ENCODE data around the gene KCNJ13.
"Not testable (repeated sequence)": the region's sequence is repeated elsewhere in the genome, so short reads cannot be mapped to it uniquely, and the experiment has no call there.

The KCNJ13 gene

DNA sequence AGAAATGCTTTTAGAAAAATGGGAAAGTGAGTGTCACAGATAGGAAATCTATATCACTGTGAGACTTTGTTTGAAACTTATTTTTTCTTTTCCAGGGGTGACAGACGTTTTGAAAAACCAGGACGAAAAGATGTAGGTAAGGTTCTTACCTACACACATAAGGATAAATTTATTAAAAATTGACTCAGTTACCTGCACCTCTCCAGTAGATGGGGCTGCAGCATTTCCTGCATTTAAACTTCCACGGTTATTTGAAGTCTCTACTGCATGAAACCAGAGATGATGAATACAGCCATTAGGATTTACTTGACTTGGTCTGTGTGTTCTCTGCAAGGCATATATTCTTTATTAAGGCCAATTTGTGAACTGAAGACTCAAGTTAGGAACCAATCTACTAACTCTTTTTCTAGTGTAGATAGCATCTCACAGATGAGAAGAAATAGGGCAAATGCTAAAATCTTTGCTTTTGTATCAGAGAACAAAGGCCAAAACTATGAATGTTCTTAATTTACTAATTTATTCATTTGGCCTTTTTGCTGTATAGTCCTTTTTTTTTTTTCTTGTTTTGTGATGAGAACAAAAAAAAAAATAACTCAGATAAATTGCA lies 15.0 kb downstream of the KCNJ13 start:
- DNase-seq, result peak; percentile 17 to 65

DNA sequence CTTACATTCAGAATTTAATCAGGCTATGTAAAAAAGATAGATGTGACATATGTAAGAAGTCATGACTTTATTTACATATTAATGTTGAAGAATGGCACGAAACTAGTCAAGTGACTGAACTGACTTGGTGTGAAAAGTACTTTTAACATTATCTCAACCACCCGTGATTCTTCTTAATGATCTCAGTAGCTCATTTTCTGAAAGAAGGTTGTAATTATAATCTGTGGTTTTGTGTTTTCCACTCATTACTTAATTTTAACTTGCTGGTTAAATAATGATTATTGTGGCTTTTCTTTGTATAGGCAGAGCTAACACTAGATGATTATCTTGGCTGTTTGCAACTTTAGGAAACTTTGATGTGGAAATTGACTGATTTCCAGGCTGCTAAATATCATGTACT lies 18.5 kb downstream of the KCNJ13 start:
- DNase-seq, result peak in 1 of 2 donors; percentile 2

GRCh38 chr2:232750135-232750671 lies 26.2 kb downstream of the KCNJ13 start:
- DNase-seq, result no peak

GRCh38 chr2:232749331-232749730 lies 27.0 kb downstream of the KCNJ13 start:
- no peak for DNase-seq

GRCh38 chr2:232748038-232748437 lies 28.3 kb downstream of the KCNJ13 start:
- DNase-seq, result no peak

DNA sequence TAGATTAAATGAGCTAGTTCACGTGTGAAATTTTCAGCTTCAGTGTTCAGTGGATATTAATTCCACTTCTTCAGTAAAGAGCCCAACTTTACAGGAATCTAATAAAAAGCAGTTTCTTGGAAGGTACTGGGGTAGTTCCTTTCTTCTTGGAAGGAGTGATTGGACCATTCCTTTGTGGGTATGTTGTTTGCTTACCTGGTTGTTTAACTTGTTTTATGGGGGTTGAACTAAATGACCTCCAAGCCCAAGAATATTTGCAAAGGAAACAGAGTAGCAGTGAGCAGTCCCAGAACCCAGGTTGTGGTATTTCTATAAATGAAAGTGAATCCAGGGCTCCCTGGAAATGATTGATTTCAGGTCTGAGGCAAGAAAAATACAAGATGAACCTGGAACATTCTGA lies 31.4 kb downstream of the KCNJ13 start:
- no peak for DNase-seq

GRCh38 chr2:232741972-232742371 lies 34.4 kb downstream of the KCNJ13 start:
- DNase-seq, result no peak

GRCh38 chr2:232741294-232741693 lies 35.1 kb downstream of the KCNJ13 start:
- no peak for DNase-seq

DNA sequence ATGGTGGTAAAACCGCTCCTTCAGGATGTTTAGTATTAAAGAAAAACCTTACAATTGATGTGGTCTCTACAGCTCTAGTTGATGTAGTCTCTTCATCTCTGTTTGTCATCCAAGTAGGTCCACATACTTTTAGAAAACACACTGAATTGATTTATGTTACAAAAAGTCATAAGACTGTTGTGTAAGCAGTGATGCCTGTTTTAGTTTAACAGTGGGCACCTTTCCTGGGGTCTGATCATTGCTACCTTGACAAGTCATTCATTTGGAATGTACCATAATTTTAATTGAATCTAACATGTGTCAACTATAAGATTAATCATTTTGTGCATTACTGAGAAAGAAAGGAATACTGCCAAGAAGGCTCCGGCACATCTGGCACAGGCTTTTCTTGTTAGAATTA lies 44.9 kb downstream of the KCNJ13 start:
- DNase-seq, result no peak

DNA sequence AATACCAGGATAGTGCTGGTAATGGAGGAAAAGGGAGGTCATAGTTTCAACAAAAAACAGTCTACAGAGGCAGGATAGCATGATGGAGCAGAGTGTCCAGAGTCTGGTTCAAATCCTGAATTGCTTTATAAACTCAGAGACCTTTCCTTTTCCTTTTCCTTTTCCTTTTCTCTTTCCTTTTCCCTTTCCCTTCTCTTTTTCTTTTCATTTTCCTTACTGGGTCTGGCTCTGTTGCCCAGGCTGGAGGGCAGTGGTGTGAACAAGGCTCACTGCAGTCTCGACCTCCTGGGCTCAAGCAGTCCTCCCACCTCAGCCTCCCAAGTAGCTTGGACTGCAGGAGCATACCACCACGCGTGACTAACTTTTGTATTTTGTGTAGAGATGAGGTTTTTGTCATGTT lies 47.6 kb downstream of the KCNJ13 start:
- DNase-seq, result no peak

DNA sequence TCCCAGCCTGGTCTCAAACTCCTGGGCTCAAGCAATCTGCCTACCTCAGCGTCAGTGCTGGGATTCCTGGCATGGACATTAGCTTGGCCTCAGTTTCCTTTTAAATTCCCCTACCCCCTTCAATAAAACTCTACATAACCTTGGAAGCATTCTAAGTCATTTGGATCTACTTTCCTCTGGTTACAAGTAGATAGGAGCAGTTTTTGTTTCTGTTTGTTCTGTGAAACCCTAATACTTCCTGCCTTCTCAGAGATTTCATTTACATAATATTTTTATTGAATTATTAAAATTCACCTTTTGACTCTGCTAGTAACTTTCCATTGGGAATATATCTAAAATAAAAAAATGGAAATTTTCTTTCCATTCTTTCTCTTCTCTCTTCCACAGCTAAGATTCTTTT lies 53.3 kb downstream of the KCNJ13 start:
- DNase-seq, result no peak

GRCh38 chr2:232721882-232722281 lies 54.5 kb downstream of the KCNJ13 start:
- DNase-seq, result peak in 1 of 2 donors; percentile 5

DNA sequence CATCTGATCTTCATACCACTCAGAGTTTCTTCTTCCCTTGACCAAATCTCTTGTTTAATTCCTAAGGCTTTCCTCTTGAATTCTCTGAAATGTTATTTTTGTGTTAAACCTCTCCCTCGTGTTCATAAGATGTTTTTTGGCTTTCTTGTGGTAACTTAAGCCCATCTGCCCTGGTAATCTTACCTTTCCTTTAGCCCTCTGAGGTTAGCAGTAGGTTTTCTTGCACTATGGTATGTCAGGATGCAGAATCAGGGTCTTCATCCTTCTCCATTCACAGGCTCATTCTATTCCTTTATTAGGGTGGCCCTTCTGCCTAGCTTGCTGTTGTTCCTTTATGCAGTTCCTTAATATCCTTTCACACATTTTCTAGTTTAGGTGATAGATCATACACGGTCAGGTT lies 55.1 kb downstream of the KCNJ13 start:
- DNase-seq, result no peak

- not testable (repeated sequence) for DNase-seq
These were observed 56.3 kb downstream of the KCNJ13 start for GRCh38 chr2:232720056-232720455.
